HepG2 (cell line): ENCODE measurements around the gene MEF2D. TPM values are rescaled to one million over a fixed set of nuclear protein-coding genes. Genes with fewer than 3 reads are reported as not detected.

Experiments used
- ATAC-seq: fragments of 200-7000 bp; cut with Tn5 transposase; 3 replicates; pipeline ENCODE4 v1.9.1; 2020; ENCODE audit warnings: mild to moderate bottlenecking, moderate library complexity
- BruUV-seq: library from RNA; stranded (reverse); fragments of 400-500 nt; replicated peaks from 2 replicates; lab custom pipeline; 2021; lab: Mats Ljungman, UMichigan
- CTCF ChIA-PET: fragments of 300-600 bp; formaldehyde crosslinking; extraction: SDS; loops from one replicate; lab custom pipeline; 2021; ENCODE audit warnings: low total read pairs, inconsistent platforms, low intra/inter-chr PET ratio; lab: Yijun Ruan, JAX
- POLR2A ChIA-PET: fragments of 350-600 bp; sonication (Branson Sonifier 250); formaldehyde crosslinking; loops from one replicate; lab custom pipeline; 2020; ENCODE audit warnings: antibody characterized with exemption, inconsistent platforms; lab: Yijun Ruan, JAX
- DNase-seq: peaks from one replicate; pipeline ENCODE4 v3.0.0-alpha.2; 2015; ENCODE audit warnings: low spot score
- FAIRE-seq: peaks from 3 replicates; lab custom pipeline; 2011; peaks lifted over from hg19 to GRCh38; lab: Jason Lieb, UNC
- H2AFZ ChIP-seq: one replicate; pipeline ENCODE4 v1.6.1; 2011; ENCODE audit warnings: low read length, inconsistent platforms
- H3K27ac ChIP-seq: fragments of 300-600 bp; 3 replicates; pipeline ENCODE4 v1.8.0; 2011; ENCODE audit warnings: mixed run types, mild to moderate bottlenecking, mixed read lengths, low read length, inconsistent platforms; ENCODE audit not compliant: insufficient read depth; ENCODE audit errors: extremely low read length
- H3K27me3 ChIP-seq, 2 experiments: fragments of 200-600 bp in 1 of 2; 2 replicates in 1 of 2; 3 replicates in 1 of 2; pipeline versions ENCODE4 v1.6.0 to v1.8.0; 2011; ENCODE audit warnings: low read length in 2 of 2, mild to moderate bottlenecking in 2 of 2, moderate library complexity in 2 of 2, inconsistent platforms in 1 of 2; ENCODE audit not compliant: insufficient read depth in 2 of 2, control insufficient read depth in 1 of 2
- H3K36me3 ChIP-seq, 2 experiments: fragments of 200-600 bp in 1 of 2; replicated peaks in 1 of 2; 2 replicates in 1 of 2; 3 replicates in 1 of 2; pipeline versions ENCODE4 v1.5.1 to v1.8.0; 2011; ENCODE audit warnings: low read length in 2 of 2, inconsistent platforms in 1 of 2; ENCODE audit not compliant: insufficient read depth in 2 of 2, control insufficient read depth in 1 of 2
- H3K4me1 ChIP-seq: 2 replicates; pipeline ENCODE4 v1.5.1; 2012; ENCODE audit warnings: low read length, inconsistent platforms; ENCODE audit not compliant: insufficient read depth
- H3K4me2 ChIP-seq: 2 replicates; pipeline ENCODE4 v1.6.0; 2011; ENCODE audit warnings: low read depth, low read length, inconsistent platforms
- H3K4me3 ChIP-seq, 3 experiments: fragments of 200-600 bp in 1 of 3; sonication (generic), shearing (Covaris generic) in 1 of 3; replicated peaks in 1 of 3; 2 replicates each; pipeline ENCODE4 v1.5.1; 2011 to 2016; ENCODE audit warnings: low read length in 3 of 3, inconsistent platforms in 2 of 3, low read depth in 2 of 3, mild to moderate bottlenecking in 2 of 3, control low read depth in 1 of 3, mixed read lengths in 1 of 3; ENCODE audit not compliant: insufficient read depth in 1 of 3
- H3K79me2 ChIP-seq: one replicate; pipeline ENCODE4 v1.6.1; 2011; ENCODE audit warnings: low read length, inconsistent platforms; ENCODE audit not compliant: insufficient read depth
- H3K9ac ChIP-seq: 2 replicates; pipeline ENCODE4 v1.6.0; 2011; ENCODE audit warnings: mild to moderate bottlenecking, low read depth, low read length, inconsistent platforms; ENCODE audit not compliant: insufficient read depth
- H3K9me3 ChIP-seq: 2 replicates; pipeline ENCODE4 v1.5.1; 2012; ENCODE audit warnings: mild to moderate bottlenecking, low read length
- H4K20me1 ChIP-seq: 2 replicates; pipeline ENCODE4 v1.6.0; 2011; ENCODE audit warnings: inconsistent platforms, mild to moderate bottlenecking, low read length, moderate library complexity; ENCODE audit not compliant: insufficient read depth
- ELF1 ChIP-seq: sonication (generic); formaldehyde crosslinking; IDR thresholded peaks from 2 replicates; pipeline ENCODE4 v1.4.0; 2020; ENCODE audit warnings: missing genetic modification reagents
- PITX1 ChIP-seq: sonication (generic); formaldehyde crosslinking; IDR thresholded peaks from 2 replicates; pipeline ENCODE4 v1.5.1; 2020; ENCODE audit warnings: mild to moderate bottlenecking, missing genetic modification reagents
- POGK ChIP-seq: sonication (generic); formaldehyde crosslinking; conservative IDR thresholded peaks from 2 replicates; pipeline ENCODE4 v1.8.0; 2022; ENCODE audit warnings: mild to moderate bottlenecking, moderate library complexity, missing genetic modification reagents
- RFX1 ChIP-seq: fragments of 450-650 bp; IDR thresholded peaks from 2 replicates; pipeline ENCODE4 v1.6.1; 2017
- SMAD1 ChIP-seq: sonication (generic); formaldehyde crosslinking; IDR thresholded peaks from 2 replicates; pipeline ENCODE4 v1.4.0; 2020; ENCODE audit warnings: missing genetic modification reagents, low read depth, mild to moderate bottlenecking, borderline replicate concordance
- SP4 ChIP-seq: sonication (generic); formaldehyde crosslinking; IDR thresholded peaks from 2 replicates; pipeline ENCODE4 v1.8.1; 2023; ENCODE audit warnings: mild to moderate bottlenecking, missing genetic modification reagents
- SPEN ChIP-seq: sonication (generic); formaldehyde crosslinking; IDR thresholded peaks from 2 replicates; pipeline ENCODE4 v1.5.1; 2020; ENCODE audit warnings: low read depth, mild to moderate bottlenecking, missing genetic modification reagents
- ZBTB34 ChIP-seq: sonication (generic); formaldehyde crosslinking; IDR thresholded peaks from 2 replicates; pipeline ENCODE4 v1.8.0; 2022; ENCODE audit warnings: mild to moderate bottlenecking, missing genetic modification reagents
- ZNF318 ChIP-seq: sonication (generic); formaldehyde crosslinking; IDR thresholded peaks from 2 replicates; pipeline ENCODE4 v1.4.0; 2020; ENCODE audit warnings: mild to moderate bottlenecking, missing genetic modification reagents
- ZNF382 ChIP-seq: sonication (generic); formaldehyde crosslinking; IDR thresholded peaks from 2 replicates; pipeline ENCODE4 v1.5.0; 2020; ENCODE audit warnings: missing genetic modification reagents, mild to moderate bottlenecking, borderline replicate concordance
- ZNF552 ChIP-seq: sonication (generic); formaldehyde crosslinking; IDR thresholded peaks from 2 replicates; pipeline ENCODE4 v1.9.0; 2022; ENCODE audit warnings: missing genetic modification reagents, mild to moderate bottlenecking, borderline replicate concordance
- WGBS: methylation state at CpG from one replicate; pipeline ENCODE4 v1.1.6; 2017; ENCODE audit warnings: low lambda C conversion rate; 5-methylcytosine and 5-hydroxymethylcytosine counted together
- in situ Hi-C: cut with HindIII; loops from 2 replicates; pipeline ENCODE4 v1.10.0; 2017; ENCODE audit warnings: low pct_unique_long_range_greater_than_20kb; ENCODE audit not compliant: extremely low pct_ligation_motif_present
- intact Hi-C: fragments of 100-400 bp; cut with micrococcal nuclease; formaldehyde crosslinking; loops from one replicate; pipeline ENCODE4 v1.10.0; 2022; ENCODE audit not compliant: unreplicated experiment
- polyA plus RNA-seq, 8 experiments: library from polyadenylated mRNA; depleted of rRNA in 3 of 8; stranded (reverse) in 7 of 8; unstranded in 1 of 8; fragments of >200 nt; fragmentation: Illumina TruSeq in 4 of 8; extraction: Trizol in 4 of 8; gene quantifications; 2 replicates each; pipeline versions ENCODE4 v1.2.1 to v1.2.3, GENCODE V29; 2011 to 2016; ENCODE audit warnings: low read depth in 4 of 8, missing spikeins in 1 of 8, mixed read lengths in 1 of 8; ENCODE audit not compliant: insufficient read depth in 1 of 8
- total RNA-seq, 5 experiments: library from RNA; depleted of rRNA; stranded (reverse); fragments of >200 nt; fragmentation: Illumina TruSeq; extraction: Trizol; gene quantifications; 2 replicates each; pipeline ENCODE4 v1.2.3, GENCODE V29; 2016; ENCODE audit warnings: low read depth in 1 of 5

The MEF2D gene
- total and polyA plus RNA-seq, 2 of the 13 experiments (the other 11 are each of a cell fraction or from before 2014, with no cell fraction given): 1.6 to 3.9 TPM

GRCh38 chr1:156477526-156478249, 22.9 kb downstream of the MEF2D start:
- ATAC-seq: no peak
- intact Hi-C loops (no loop called here), in situ Hi-C loops (no loop called here)
- CTCF ChIA-PET: interaction anchor here (0.6 kb wide), 1 partner anchor 119 kb away, joined by 3 read pairs; no protein-coding TSS in a partner anchor
- H3K9me3 ChIP-seq: no peaks in the 10 kb centered on the region
- no peak overlapping the region for H3K4me3 ChIP-seq
- no peak for DNase-seq
- H3K4me1 ChIP-seq: peaks cover 47% of the 10 kb centered on the region
- no peaks in the 10 kb centered on the region for H3K79me2 ChIP-seq
- no peak overlapping the region for H3K27ac ChIP-seq
- H2AFZ ChIP-seq: no peak overlapping the region
- H3K9ac ChIP-seq: no peak overlapping the region
- WGBS: 85% methylated on average over 3 of the region's 3 CpGs
- FAIRE-seq: no peak
- no peaks in the 10 kb centered on the region for H3K27me3 ChIP-seq
- POLR2A ChIA-PET: interaction anchor here (0.9 to 1.6 kb wide), 3 partner anchors 14 to 23 kb away, joined by 3 to 7 read pairs (median 4); partner anchors contain the start of gene MEF2D
- peaks cover 36 to 67% of the 10 kb centered on the region in 2 experiments; a peak in 4 of 5 replicates for H3K36me3 ChIP-seq
- H4K20me1 ChIP-seq: no peaks in the 10 kb centered on the region
- no TSS peak for BruUV-seq
- no peak overlapping the region for H3K4me2 ChIP-seq
- no peak for TF ChIP-seq ZNF318 (CRISPR knock-in tag)
- TF ChIP-seq POGK: no peak
- TF ChIP-seq RFX1: no peak
- no peak for TF ChIP-seq ZBTB34
- no peak for TF ChIP-seq SP4 (CRISPR knock-in tag)
- no peak for TF ChIP-seq ELF1
- TF ChIP-seq PITX1 (CRISPR knock-in tag): no peak
- TF ChIP-seq SMAD1 (CRISPR knock-in tag): no peak
- TF ChIP-seq ZNF552 (CRISPR knock-in tag): no peak
- no peak for TF ChIP-seq SPEN (CRISPR knock-in tag)
- no peak for TF ChIP-seq ZNF382 (CRISPR knock-in tag)
